Activated CD8-positive, alpha-beta memory T cell treated with anti-CD3 and anti-CD28 coated beads, Interleukin-2, amount 50 U/mL, for 24 hours (primary cell): ENCODE results near the gene CTNNAL1.
"Not testable (repeated sequence)": the region's sequence is repeated elsewhere in the genome, so short reads cannot be mapped to it uniquely, and the experiment has no call there.

Source experiments
- DNase-seq: peaks from one replicate; pipeline ENCODE4 v3.0.0-alpha.2; 2020; ENCODE audit errors: extremely low read depth

Gene CTNNAL1

DNA sequence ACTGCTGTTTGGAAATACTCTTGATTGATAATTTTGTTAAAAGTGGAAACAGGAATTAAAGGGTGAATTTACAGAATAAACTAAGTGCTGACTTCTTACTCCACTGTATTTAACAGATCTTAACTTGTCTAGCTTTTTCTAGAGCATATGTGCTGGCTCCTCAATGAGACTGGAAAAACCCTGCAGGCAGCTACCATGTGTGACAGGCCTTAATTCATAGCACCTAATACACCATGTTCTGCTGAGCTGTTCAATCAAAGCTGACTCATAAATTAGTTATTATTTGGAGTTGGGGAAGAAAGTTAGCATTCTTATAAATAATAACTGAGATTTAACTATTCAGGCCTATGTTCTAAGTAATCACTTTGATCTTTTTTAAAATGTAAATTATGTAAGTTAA is 29.4 kb downstream of the CTNNAL1 start:
- no peak for DNase-seq

DNA sequence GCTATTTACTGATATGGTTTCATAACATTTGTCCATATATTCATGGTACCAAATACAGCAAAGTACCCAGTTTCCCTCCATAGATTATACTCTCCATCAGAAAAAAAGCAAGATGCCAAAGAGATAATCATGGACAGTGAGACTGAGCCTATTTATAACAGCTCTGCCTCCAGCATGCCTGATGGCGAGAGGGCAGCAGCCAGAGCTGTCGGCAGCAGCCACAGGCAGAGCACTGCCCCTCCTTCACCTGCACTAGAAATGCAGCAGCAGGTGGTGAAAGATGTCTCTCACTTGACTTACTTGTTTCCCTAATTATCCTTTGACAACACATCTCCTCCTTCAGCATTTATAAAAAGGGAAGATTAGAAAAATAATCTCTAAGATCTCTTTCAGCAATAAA is 32.4 kb downstream of the CTNNAL1 start:
- no peak for DNase-seq

DNA sequence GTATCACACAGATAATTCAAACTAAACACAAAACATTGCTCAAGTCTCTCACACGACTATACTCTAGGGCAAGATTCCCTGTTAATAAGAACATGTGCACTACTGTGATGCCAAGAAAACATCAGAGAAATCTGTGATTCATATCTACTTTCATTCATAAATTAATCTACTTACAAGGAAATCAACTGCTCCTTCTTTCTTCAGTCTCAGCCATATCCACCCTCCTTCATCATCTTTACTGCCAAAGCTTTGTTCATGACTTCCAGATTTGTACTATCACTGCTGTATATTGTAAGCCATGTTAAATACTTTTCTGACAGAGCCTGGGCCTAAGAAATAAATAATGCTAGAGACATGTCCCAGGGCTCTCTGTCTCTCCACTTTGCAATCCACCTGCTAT is 35.1 kb downstream of the CTNNAL1 start:
- no peak for DNase-seq

DNA sequence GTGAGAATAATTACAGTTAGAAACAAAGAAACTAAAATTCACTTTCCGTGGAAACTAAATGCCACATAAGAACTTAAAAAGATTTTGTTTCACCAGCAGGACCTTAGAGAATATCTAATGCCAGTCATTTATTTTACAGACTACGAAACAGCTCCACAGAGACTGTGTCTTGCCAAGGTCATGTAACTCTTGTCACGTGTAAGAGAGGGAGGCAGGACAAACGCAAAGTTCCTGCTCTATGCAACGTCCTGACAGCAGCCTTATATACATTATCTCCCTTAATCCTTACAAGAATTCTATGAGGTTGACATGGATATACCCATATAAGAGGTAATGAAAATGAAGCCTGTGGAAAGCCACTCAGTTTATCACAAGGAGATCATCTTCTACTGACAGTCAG is 39.4 kb downstream of the CTNNAL1 start:
- DNase-seq, result no peak

DNA sequence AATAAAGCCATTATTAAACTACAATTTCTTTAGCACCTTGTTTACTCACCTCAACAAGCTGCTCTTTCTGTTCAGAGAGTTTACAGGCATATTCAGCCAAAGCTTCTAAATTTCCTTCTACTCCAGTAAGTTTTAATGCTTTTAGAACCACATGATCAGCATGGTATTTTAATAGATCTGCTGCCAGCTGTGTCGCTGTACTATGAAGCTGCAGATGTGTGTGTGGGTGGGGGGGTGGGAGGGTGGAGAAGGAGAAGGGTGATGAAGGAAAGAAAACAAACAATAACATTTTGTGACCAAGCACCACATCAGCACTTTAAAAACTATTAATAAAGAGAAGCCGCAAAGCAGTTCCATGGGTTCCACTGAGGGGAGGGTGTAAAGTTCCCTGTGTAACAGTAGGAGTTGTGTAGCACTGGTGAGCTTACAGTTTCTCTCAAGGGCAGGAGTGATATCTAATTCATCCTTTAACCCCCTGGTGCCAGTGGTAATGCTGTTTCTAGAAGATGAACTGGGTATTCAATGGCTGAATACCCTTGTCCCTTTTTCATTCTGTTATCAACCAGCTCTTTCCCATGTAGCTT is 40.6 kb downstream of the CTNNAL1 start:
- no peak for DNase-seq

DNA sequence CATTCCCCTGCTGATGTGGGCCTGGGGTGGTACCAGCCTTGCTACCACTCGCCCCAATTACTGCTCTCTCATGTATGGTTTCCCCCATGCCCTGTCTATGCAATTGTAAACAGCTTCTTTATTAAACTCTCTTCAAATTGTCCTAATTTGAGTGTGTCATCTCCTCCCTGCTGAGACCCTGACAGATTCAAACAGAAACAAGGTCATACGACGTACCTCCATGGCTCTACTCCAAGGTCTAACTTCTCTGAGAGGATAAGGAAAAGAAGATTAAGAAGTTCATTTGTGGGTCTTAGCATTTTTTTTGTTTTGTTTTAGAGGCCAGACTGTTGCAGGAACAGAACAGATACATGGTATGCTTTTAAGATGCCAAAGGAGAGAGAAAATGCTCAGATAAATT is 41.1 kb downstream of the CTNNAL1 start:
- no peak for DNase-seq

DNA sequence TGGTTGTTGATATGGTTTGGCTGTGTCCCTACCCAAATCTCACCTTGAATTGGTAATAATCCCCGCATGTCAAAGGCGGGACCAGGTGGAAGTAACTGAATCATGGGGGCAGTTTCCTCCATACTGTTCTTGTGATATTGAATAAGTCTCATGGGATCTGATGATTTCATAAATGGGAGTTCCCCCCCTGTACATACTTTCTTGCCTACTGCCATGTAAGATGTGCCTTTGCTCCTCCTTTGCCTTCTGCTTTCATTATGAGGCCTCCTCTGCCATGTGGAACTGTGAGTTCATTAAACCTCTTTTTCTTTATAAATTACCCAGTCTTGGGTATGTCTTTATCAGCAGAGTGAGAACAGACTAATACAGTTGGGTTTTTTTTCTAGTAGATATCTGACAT is 41.9 kb downstream of the CTNNAL1 start:
- not testable (repeated sequence) for DNase-seq

DNA sequence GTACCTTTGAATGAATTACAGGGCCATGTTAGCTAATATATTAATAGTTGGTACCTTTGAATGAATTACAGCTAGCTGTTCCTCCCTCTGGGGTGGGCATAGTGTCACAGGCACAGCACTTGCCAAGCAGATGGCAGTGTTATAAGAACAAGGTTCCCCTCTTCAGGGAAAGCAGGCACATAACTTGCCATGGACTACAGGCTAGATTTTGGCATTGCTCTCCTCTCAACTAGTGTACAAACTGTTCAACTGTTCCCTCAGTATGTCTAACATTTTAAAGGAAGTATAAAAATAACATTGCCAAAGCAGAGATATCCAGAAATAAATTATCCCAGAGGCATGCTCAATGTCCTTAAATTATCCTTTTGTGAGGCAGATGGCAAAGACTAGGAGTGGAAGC is 45.4 kb downstream of the CTNNAL1 start:
- no peak for DNase-seq

DNA sequence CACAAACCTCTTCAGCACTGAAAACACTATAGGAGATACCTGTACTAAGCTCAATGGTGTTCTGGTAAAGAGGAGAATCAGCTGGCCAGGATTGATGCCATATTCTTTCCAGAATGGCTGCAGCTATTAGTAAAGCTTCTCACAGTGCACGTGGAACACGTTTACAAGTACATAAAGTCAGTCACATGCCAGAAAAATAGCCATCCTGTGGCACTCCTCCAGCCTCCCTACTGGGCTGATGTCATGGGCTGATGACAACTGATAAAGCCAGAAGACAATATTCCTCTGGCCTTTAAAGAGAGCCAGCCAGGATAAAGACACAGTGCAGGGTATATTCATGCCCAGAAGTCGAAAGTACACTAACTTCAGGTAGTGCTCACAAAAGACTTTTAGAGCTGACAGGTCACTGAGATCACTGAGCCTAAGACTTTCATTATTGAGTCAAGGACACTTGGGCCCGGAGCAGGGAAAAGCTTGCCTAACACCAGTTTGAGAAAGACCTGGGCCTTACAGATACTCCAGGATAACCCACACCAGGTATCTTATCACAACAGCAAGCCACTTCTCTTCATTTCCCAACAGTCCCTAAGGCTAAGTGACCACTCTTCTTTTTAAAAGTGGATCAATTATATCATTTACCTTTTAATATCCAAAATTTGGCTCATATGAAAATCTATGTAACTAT is 49.7 kb downstream of the CTNNAL1 start:
- DNase-seq, result no peak

DNA sequence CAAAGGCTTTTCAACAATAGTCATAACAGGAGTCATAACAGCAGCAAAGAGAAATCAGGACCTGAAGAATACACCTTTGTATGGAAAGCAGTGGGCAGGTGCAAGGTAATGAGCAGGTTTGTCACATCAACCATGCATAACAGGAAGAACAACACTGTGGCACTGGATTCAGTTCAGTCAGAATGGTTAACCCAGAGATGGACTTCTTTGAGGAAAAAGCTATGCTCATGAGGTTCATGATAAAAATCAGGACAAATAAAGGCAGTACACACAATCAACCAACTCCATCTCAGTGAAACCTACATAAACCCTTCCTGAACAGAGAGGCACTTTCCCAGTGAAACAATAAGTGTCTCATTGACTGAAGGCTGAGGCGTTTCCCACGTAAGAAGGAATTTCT is 52.1 kb downstream of the CTNNAL1 start:
- DNase-seq, result no peak

DNA sequence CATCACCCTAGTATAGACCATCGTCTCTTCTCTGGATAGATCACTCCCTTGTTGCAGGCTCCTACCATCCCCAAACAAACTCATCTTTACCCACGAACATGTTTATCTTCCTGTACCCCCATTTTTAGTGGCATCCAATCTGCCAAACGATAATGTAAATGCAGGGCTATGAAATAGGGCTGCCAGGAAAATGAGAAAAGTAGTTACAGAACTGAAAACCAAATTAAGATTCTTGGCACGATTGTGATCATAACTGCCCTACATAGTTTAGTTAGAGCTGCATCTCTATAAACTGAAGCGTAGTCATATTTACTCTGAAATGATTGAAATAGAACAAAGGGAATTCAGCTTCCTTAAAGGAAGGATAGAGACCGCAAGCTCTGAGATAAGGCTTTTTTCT is 53.0 kb downstream of the CTNNAL1 start:
- no peak for DNase-seq

DNA sequence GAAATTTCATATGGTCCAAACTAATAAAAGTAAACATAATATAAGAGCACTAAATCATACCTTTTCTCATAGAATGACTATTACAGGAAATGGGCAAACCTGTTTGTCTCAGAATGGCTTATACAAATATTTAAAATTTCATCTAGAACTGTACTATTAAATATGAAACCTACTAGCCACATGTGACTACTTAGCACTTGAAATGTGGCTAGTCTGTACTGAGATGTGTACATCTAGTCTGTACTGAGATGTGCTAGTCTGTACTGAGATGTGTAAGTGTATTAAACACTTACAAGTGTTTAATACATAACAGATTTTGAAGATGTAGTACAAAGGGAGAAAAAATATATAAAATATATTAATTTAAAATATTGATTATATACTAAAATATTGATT is 56.7 kb downstream of the CTNNAL1 start:
- no peak for DNase-seq

DNA sequence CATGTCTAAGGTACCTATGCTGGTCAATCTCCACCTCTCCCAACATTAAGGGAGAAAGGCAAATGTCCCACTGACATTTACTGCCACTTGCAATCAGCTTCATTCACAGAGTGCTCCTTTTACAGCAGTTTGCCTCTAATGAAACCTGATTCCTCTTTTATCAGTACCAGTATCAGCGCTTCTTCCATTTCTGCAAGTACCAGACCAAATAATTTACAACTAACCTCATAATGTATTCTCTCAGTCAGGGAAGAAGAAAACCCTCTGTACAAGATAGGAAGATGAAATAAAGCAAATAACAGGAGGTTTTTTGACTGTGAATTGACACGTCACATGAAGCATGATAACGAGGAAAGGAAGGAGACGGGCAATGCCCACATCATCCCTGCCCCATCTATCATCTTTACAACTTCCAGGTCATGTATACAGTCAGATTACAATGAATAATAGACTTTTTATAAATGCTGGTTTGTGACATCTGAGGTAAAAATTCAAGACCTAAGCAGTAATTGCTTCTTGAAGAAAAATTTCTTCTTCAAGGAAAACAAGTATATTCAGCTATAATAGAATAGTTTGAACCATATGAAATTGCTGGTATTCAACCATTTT is 57.2 kb downstream of the CTNNAL1 start:
- no peak for DNase-seq

DNA sequence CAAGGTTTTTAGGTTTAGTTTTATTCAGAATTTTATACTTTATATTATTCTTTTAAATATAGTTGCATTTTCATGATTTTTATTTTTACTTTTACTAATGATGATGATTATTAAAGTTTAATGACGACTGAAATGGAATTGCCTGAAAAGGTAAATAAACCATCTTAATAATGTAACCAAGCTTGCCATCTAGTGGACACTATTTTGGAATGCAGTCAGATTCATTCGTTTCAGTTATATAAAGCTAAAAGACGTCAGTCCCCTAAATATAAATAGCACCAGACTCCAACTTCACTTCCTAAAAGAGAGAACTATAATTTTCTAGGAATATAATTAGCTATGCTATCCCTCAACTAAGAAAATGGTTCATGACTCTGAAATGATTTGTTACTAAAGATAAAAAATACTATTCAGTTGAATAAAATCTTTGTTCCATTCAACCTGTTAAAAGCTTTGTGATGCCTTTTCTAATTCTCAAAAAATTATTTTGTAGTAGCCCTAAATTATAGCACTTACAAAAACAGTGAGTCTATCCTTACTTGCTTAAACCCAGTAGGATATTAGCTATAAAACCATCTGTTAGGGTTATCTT is 59.2 kb downstream of the CTNNAL1 start:
- no peak for DNase-seq

DNA sequence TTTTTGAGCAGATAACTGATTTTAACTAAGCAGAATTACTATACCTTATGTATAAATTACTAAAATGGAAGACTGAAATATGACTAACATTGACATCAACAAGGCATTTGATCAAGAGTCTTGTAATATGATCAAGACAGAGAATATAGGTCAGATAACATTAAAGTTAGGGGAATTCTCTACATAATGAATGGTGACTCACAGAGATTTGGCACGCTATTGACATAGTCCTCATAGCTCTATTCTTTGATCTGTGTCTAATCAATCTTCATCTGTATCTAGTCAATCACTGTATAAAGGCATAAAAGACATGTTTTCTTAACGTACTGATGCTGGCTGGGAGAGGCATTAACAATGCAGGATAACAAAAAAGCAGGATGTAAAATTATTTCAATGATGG is 61.7 kb downstream of the CTNNAL1 start:
- no peak for DNase-seq

DNA sequence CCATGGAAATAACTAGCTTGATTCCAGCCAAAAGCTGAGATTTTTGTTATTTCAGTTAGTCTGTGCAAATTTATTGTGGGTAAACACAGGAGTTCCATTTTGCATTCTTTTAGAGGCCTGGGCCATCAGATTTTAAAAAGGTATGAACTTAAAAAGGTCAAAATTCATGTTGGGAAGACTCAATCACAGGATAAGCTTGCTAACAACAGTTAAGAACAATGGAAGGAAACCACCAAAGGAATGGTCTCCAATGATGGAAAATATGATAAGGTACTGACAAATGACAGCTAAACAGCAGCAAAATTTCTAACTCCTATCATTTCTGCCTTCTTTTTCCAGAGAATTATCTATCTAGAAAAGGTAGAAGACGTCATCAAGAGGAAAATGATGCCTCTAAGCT is 63.1 kb downstream of the CTNNAL1 start:
- no peak for DNase-seq

DNA sequence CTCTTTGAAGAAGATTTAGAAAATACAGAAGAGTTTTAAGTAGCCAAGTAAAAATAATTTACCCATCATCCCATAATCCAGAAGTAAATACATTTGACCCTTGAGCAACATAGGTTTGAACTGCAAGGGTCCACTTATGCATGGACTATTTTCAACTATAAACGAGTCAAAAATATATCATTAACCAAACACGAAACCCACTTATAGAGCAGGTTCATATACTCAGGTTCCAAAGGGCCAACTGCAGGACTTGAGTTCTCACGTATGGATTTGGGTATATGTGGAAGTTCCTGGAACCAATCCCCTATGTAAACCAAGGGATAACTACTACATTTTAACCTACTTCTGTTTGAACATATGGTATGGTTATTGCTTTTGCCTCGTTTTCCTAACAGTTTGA is 73.3 kb downstream of the CTNNAL1 start:
- no peak for DNase-seq

DNA sequence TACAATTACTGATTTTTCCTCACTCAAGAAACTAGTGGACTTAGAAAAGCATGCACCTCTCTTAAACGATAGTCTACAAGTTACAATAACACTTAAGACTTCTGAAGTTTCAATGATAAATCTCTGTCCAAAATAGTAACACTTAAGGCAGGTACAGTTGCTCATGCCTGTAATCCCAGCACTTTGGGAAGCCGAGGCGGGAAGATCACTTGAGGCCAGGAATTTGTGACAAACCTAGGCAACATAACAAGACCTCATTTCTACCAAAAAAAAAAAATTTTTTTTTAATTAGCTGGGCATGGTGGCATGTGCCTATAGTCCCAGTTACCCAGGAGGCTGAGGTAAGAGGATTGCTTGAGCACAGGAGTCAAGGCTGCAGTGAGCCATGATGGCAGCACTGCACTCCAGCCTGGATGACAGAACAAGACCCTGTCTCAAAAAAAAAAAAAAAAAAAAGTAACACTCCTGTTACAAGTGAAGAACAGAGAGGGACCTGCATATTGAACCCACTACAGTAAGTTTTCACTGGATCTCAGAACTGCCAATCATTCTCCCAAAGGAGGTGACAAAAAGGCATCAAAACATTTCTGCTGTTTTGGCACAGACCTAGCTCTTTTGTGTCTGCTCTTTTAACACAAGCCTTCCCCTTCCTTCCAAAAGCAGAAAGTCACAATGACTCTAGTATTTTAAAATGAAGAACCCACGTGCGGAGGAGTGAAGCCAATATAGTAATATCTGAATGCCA is 75.6 kb downstream of the CTNNAL1 start:
- no peak for DNase-seq

DNA sequence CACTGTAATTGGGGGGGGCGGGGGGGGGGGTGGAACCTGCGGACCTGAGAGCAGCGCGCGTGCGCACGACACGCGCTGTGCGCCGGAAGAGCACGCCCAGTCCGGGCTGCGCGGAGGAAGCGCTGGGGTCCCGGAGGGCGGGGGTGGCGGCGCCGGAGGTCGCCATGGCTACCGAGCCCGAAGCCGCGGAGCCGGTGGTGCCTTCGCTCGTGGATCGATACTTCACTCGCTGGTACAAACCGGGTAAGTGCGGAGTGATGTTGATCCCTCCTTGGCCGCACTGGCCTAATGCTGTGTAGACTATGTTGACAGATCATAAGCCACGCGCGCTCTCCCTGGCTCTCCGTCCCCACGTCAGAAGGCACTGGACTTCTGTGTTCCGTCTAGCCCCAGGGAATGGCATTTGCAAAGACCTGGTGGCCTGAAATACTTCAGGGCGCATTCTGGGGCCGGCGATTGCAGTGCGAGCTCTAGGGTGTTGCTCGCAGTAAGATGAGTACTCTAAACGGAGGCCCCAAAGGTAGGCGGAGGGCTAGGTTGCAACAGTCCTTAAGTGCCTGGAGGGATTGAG is 78.9 kb downstream of the CTNNAL1 start, which contains the start of gene ABITRAM:
ABITRAM (plus strand) TSS at position 78 of the 571 bp plus-strand sequence; CDS start at position 165, 87 bp downstream.
- DNase-seq, result peak; percentile 39

DNA sequence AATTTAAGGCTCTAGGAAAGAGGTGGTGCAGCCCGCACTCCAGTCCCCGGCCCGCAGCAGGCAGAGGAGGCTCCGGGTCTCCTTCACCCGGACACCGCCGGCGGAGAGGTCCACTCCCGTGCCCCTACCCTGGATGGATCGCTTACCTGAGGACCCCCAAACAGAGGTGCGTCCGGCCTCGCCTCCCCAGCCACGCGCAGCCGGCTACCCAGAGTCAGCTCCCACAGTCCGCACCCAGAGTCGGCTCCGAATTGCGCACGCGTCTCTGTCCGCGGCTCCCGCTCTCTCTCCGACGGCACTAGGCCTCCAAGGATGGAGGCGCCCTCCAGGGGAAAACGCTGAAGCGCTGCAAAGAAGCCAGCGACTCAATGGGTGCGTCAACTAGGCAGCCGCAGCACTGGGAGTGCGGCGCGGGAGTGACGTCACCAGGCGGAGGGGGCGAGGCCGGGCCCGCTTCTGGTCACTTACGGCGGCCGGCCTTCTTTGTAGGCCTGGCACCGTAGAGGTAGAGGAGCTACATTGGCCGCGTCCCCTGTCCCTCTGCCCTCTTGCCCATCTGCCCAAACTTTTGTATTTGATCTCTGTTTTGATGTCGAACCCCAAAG is 79.5 kb downstream of the CTNNAL1 start, which contains the start of gene ELP1:
ELP1 (minus strand) TSS at position 407 of the 605 bp plus-strand sequence. CDS start 2,978 bp downstream, outside the sequence.
- peak; percentile 75 for DNase-seq

DNA sequence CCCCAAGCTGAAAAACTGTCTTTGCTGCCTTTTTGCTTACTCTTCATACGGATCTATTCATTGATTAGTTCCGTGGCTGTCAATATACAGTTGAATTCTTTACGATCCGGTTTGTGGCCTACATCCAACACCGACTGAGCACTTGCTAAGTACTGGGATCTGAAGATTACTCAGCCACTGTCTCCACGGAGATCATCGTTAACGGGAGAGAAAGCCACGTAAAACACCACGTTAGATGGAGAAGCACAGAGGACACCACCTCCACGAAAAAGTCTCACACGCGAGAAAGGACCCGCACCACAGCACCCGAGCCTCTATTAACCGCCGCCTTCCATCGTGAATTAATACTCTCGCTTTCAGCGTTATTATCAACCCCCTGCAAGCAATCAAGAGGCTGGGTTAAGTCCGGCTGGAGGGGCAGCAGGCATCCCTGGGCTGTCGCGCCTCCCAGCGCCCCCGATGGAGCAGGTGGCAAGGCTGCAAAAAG is 80.0 kb downstream of the CTNNAL1 start:
- DNase-seq, result no peak
